ENCODE results near the gene FEN1.

FEN1 gene

DNA sequence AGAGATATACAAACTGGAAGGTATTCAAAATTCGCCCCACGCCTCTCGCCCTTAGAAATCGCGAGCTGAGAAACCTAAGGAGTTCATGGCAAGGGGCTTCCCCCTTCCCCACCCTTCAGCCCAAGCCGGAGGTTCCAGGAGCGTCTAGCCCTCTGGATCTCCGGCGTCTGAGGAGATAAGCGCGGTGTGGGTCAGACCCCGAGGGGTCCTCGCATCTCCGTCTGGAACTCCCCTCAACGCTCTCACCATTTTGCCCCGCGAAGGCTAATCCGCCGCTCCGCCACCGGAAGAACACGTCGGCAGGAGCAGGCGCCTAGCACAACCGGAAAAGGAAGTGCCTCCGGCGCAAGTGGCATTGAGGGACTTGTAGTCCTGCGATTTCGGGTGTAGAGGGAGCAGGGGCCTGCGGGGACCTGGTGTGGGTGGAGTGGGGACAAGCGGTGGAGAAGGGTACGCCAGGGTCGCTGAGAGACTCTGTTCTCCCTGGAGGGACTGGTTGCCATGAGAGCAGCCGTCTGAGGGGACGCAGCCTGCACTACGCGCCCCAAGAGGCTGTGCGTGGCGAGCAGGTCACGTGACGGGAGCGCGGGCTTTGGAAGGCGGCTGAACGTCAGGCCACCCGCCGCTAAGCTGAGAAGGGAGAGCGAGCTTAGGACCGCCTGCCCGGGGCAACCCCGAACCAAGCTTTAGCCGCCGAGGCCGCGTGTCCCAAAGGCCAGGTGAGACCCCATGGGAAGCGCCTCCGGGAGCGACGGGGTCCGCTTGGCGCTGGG is at the start of gene FEN1, which contains the start of gene TMEM258:
Gene FEN1 (plus strand): TSS at position 602 of the 773 bp plus-strand sequence. CDS start 2,451 bp downstream, outside the sequence.
Gene TMEM258 (minus strand): TSS at position 290 of the 773 bp plus-strand sequence. CDS start 41 bp downstream, at position 249.
- peak; percentile 92 for DNase-seq

GRCh38 chr11:61743486-61744095 is 49.1 kb upstream of the FEN1 start:
- no peak for DNase-seq

DNA sequence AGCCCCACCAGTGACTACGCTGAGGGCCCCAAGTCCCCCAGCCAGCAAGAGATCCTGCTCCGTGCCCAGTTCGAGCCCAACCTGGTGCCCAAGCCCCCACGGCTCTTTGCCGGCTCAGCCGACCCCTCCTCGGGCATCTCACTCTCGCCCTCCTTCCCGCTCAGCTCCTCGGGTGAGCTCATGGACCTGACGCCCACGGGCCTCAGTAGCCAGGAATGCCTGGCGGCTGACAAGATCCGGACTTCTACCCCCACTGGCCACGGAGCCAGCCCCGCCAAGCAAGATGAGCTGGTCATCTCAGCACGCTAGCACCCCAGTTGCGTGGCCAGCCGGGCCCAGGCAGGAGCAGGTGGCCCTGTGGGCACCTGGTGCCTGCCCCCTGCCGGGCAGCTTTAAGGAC is 48.5 kb upstream of the FEN1 start:
- no peak for DNase-seq

DNA sequence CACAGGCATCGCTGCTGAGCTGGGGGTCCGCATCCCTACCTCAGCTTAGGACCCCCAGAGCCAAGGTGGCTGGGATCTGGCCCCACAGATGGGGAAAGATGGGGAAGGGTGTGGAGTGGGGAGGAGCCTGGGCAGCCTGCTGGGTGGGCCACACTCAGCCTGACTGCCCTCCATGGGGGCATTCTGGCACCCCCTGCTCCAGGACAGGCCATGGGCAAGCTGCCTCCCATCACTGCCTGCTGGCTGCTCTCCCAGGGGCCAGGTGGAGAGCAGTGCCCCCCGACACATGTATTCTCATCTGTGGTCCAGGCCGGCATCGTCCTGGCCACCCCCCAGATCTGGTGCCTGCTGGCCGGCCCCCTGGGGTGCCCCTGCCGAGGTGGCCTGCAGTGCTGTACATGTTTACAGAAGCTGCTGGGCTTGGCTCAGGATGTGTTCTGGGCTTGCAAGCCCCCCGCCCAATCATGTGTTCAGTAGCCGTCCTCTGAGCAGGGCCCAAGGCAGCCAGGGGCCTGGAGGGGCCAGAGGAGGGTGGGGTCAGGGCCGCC is 48.0 kb upstream of the FEN1 start:
- no peak for DNase-seq

- no peak for DNase-seq
Measured at GRCh38 chr11:61745781-61746441, 46.8 kb upstream of the FEN1 start.

GRCh38 chr11:61746442-61747191 is 46.1 kb upstream of the FEN1 start:
- no peak for DNase-seq

DNA sequence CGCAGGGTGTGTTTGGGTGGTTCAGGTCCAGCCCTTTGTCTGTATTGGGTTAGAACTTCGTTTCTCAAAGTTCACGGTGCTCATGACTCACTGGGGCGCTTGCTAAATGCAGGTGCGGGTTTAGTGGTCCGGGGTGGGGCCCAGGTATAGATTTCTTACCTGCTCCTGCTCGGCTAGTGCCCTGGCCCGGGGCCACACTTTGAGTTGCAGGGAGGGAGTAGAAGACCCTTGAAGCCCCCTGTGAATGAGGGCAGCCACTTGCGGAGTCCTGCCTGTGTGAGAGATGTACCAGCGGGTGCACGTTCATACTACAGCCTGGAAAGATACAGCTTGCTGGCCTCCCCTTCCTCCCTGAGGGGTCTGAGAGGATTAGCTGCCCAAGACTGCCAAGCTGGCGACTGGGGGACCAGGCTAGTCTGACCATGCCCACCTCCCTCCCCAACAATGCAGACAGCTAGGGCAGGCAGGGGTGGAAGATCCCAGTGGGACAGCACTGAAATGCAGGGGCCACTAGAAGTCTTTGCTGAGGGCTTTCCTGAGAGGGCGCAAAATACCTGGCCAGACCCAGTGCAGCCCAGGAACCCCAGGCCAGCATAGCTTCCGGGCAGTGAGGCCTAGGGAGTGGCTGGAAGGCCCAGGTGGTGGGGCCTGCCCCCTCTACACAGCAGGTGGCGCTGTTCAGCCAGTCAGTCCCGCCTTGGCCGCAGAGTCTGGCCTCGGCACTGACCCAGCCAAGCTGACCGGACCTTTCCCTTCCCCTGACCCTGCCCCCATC is 45.3 kb upstream of the FEN1 start:
- peak; percentile 55 for DNase-seq

DNA sequence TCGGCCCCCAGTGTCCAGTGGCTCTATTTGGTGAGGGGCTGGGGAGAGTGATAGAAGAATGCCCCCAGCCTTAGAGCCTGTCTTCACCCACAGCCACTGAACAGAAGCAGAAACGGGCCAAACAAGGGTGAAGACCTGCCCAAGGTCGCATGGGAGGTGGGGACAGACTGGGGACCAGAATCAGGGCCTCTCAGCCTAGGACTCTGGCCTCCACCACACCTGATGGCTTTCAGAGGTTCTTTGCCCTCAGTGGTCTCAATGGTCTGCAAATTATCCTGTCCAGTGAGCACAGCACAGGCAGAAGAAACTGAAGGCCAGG is 44.8 kb upstream of the FEN1 start:
- DNase-seq: no peak

- no peak for DNase-seq
Measured at GRCh38 chr11:61749591-61750217, 43.0 kb upstream of the FEN1 start.

- no peak for DNase-seq
Measured at GRCh38 chr11:61750631-61751273, 42.0 kb upstream of the FEN1 start.

GRCh38 chr11:61751384-61751783 is 41.3 kb upstream of the FEN1 start:
- DNase-seq: no peak

DNA sequence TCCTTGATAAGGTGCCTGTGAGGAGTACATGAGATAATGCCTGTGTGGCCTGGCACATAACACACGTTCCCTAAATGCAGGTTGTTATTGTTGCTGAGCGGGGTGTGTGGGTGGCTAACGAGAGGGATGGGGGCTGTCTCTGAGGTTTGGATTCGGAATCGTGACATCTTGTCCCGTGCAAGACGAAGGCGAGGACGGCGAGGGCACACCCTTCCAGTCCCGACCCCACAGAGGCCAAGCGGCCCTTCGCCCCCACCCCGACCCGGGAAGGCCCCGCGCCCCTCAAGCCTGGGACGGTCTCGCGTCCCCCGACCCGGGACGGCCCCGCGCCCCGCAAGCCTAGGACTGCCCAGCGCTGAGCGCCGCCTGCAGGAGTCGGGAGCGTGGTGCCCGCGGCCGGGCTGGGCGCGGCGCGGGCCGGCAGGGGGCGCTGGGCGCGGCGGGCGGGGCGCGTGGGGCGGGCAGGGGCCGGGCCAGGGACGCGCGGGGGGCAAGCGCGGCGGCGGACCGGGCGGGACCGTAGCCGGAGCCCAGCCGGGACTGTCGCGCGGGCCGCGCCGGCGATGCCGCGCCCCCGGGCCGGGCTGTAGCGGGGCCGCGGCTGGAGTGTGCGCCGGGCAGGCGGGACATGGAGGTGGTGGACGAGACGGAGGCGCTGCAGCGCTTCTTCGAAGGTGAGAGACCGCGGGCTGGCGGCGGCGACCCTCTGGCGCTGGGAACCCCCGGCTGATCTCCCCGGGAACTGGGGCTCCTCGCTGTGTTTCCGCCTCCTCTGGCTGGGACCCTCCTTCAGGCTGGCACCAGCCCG is 40.4 kb upstream of the FEN1 start, which contains the start of gene MYRF:
Gene MYRF (plus strand): TSS at position 520 of the 808 bp plus-strand sequence. CDS start 109 bp downstream, at position 629.
- DNase-seq: no peak

DNA sequence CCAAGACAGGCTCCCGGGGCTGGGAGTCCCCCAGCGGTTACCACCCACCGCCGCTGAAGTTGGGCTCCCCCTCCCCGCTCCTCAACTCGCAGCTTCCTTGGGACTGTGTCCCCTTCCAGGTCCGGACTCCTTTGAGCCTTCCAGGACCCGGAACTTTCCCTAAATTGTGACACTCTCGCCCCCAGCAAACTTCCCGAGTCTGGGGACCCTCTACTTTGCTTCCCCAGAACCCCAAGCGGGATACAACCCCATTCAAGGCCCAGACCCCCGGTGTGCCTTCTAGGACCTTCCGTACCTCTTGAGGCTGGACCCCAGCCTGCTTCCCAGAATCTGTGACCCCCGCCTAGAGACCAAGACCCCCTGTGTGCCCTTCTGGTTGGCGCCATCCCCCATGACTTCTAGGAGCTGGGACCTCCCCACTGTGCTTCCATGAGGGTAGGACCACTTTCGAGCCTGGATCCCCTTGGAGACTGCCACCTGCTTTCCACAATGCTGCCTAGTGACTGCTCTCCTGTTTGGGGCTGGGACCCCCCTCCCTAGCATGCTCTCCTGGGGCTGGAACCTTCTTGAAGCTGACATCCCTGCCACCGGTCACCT is 39.7 kb upstream of the FEN1 start:
- no peak for DNase-seq

DNA sequence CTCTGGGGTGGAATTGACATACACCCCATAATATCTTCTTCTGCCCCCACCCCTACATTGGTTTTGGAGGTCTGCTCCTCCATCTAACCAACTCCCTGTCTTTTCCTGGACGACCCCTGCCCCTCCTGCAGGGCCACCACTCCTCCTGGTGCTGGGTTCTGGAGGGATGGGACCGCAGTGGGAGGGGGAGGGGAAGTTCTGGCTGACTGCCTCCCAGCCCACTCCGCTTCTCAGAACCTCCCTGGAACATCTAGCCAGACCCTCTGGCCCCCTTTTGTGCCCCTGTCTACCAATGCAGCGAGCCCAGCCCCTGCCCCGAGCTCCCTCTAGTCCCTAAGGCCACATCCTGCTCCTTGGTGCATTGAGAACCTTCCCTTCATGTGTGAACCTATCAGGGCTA is 39.0 kb upstream of the FEN1 start:
- no peak for DNase-seq

DNA sequence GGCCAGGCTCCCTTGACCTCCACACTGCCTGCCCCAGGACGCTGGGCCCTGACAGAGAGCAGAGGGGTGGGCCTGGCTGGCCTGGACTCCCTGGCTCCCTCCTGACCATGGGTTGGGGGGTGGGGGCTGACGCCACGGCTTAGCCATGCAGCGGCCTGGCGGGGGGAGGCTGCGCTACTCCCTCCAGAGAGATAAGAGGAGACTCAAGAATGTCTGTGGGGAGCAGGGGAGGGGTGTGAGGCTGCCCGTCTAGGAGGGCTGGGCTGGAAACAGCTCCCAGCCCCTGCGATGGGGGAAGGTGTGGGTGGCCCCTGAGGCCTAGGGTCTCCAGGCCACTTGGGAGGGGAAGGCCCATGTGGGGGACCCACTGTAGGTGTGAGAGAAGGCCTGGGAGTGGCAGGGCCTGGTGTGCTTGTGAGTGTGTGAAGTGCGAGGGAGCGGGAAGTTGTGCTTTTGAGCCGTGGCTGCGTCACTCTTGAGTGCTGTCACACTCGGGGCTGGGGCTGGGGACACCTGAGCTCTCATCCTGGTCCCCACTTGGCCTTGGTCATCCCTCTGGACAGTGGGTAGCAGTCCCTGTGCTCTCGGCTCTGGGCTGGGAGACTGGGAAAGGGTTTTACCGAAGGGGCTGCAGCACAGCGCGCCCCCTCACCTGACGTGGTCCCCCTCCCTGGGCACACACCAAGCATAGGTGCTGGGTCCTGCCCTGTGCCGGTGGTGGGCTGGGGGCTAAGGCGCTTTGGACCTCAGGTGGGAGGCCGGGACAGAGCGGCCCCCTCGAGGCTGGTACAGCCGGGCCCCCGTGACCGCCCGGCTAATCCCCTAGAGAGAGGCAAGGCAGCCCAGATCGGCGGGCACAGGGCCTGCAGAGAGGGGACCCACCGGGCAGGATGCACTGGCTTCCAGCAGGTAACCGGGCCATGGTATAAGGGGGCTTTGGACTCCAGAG is 37.9 kb upstream of the FEN1 start:
- no peak for DNase-seq

DNA sequence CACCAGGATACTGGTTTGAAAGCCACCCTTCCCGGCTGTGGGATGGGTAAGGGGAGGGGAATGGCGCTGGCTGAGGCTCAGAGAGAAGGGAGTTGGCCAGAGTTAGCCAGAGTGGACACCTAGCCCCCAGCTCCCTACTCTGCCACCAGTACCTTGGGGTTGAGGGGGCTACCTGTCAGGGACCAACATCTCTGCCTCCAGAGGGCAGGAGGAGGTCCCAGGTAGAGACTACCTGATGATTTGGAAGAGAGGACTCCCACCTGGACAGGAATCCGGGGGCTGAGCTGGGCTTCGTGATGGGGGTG is 36.6 kb upstream of the FEN1 start:
- DNase-seq: no peak

GRCh38 chr11:61756452-61757212 is 36.1 kb upstream of the FEN1 start:
- DNase-seq: peak; percentile 13
